Epithelial cell of proximal tubule (primary cell): ENCODE data around the gene CABP7. TPM values are rescaled to one million over a fixed set of nuclear protein-coding genes. Genes with fewer than 3 reads are reported as not detected.

ENCODE experiments used
- DNase-seq: peaks from one replicate; pipeline ENCODE4 v3.0.0-alpha.2; 2011; ENCODE audit warnings: low read depth
- H3K4me3 ChIP-seq: 2 replicates; pipeline ENCODE4 v1.5.1; 2011; ENCODE audit warnings: low read depth, mild to moderate bottlenecking, low read length
- CTCF ChIP-seq: conservative IDR thresholded peaks from 2 replicates; pipeline ENCODE4 v1.5.1; 2012; ENCODE audit warnings: low read depth, mild to moderate bottlenecking, low read length
- total RNA-seq: library from RNA; depleted of rRNA; stranded (reverse); fragments of >200 nt; gene quantifications from 2 replicates; pipeline ENCODE4 v1.2.3, GENCODE V29; 2015

CABP7 gene
- total RNA-seq, 1 donor from 2014 or later, result not detected

GRCh38 chr22:29707010-29707409 is 12.8 kb upstream of the CABP7 start:
- no peak for TF ChIP-seq CTCF
- no peak overlapping the region for H3K4me3 ChIP-seq
- no peak for DNase-seq

- no peak for DNase-seq
- no peak for TF ChIP-seq CTCF
- no peak overlapping the region for H3K4me3 ChIP-seq
Observed at GRCh38 chr22:29707471-29707870, 12.3 kb upstream of the CABP7 start.

GRCh38 chr22:29710193-29710592 is 9.6 kb upstream of the CABP7 start:
- TF ChIP-seq CTCF, result no peak
- H3K4me3 ChIP-seq, result no peak overlapping the region
- DNase-seq, result no peak

GRCh38 chr22:29710922-29711593 is 8.7 kb upstream of the CABP7 start:
- no peak for TF ChIP-seq CTCF
- no peak for DNase-seq
- H3K4me3 ChIP-seq, result no peak overlapping the region

GRCh38 chr22:29712119-29712518 is 7.7 kb upstream of the CABP7 start:
- no peak overlapping the region for H3K4me3 ChIP-seq
- no peak for DNase-seq
- no peak for TF ChIP-seq CTCF

- no peak overlapping the region for H3K4me3 ChIP-seq
- DNase-seq, result no peak
- TF ChIP-seq CTCF, result no peak
Observed at GRCh38 chr22:29713156-29713727, 6.6 kb upstream of the CABP7 start.

- no peak for TF ChIP-seq CTCF
- no peak overlapping the region for H3K4me3 ChIP-seq
- no peak for DNase-seq
Observed at GRCh38 chr22:29715240-29715639, 4.6 kb upstream of the CABP7 start.
